Measurements from ENCODE around the gene GOLGA6C.
A peak's percentile ranks its signal among the peaks of the same experiment; 100 is the strongest.
"Not testable (repeated sequence)": the region's sequence is repeated elsewhere in the genome, so short reads cannot be mapped to it uniquely, and the experiment has no call there.

GOLGA6C gene

DNA sequence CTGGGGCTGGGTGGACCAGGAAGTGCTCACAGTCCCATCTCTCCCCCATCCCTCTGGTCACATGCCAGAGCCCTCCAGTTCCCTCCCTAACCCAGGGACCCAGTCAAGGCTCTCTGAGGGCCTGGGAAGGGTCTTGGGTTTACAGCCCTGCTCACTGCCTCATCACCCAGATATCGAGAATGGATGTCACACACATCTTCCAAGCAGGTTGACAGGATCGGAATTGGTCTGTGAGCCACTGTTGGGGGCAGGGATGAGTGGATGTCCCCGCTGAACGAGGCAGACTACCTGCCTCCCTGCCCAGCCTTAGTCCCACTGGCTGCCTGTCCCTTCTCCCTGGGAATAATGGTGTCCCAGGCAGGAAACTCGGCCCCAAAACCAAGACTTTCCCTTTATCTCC is 20.0 kb upstream of the GOLGA6C start:
- CTCF ChIA-PET = no interaction called here
- POLR2A ChIA-PET (ENCODE audit: low non-redundant PET) = no interaction called here

DNA sequence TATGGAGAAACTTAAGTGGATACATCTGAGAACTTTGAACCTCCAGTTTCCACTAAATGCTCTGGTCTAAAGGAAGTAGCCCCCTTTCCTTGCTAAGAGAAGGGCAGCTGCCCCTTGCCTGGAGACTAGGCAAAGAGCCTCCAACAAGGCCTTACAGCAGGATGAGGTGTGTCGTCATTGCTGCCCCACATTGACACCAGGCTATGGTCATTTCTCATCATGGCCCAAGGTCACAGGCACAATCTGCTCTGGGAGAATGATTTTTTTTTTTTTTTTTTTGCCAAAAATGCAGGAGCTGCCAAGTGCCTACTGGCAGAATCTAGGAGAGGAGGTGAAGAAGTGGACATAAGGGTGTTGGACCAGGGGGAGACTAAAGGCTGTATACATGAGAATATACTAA is 12.4 kb upstream of the GOLGA6C start:
- CTCF ChIA-PET; H3K27ac ChIP-seq; DNase-seq (ENCODE audit: low spot score); POLR2A ChIA-PET (ENCODE audit: low non-redundant PET): not testable (repeated sequence)

More for the DNA sequence above, 20.0 kb upstream of the GOLGA6C start:
- no peak for TF ChIP-seq CTCF (conservative IDR thresholded peaks at IDR 0.05; ENCODE audit: low read depth)
- no peak for DNase-seq (ENCODE audit: low spot score)
- H3K27ac ChIP-seq = no peak overlapping the region

GRCh38 chr15:75248991-75249390 is 9.1 kb upstream of the GOLGA6C start:
- CTCF ChIA-PET; DNase-seq (ENCODE audit: low spot score); H3K27ac ChIP-seq: not testable (repeated sequence)
- POLR2A ChIA-PET (ENCODE audit: low non-redundant PET) = interaction anchor here (0.6 kb wide), 1 partner anchor 120 kb away, joined by 4 read pairs; the partner anchor contains the start of gene MAN2C1

DNA sequence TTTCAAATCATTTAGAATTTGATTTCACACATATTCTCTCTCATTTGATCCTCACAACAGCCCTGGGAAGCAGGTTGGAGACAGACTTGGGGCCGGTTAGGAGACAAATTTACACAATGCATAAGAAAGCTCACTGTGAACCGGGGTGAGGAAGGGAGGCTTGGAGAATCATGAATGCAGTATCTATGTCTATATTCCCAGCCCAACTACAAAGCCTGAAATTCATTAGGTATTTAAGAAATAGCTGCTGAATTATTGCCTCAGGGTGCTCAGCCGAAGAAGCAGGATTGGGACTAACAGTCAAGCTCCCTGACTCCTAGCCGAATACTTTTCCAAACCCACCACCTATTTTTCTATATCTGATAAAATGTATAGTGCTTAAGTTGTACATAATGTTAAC is 8.4 kb upstream of the GOLGA6C start:
- POLR2A ChIA-PET (ENCODE audit: low non-redundant PET) = interaction anchor here (0.6 kb wide), 1 partner anchor 119 kb away, joined by 4 read pairs; the partner anchor contains the start of gene MAN2C1
- no peak for TF ChIP-seq CTCF (conservative IDR thresholded peaks at IDR 0.05; ENCODE audit: low read depth)
- no peak for DNase-seq (ENCODE audit: low spot score)
- CTCF ChIA-PET = no interaction called here
- H3K27ac ChIP-seq = no peak overlapping the region

DNA sequence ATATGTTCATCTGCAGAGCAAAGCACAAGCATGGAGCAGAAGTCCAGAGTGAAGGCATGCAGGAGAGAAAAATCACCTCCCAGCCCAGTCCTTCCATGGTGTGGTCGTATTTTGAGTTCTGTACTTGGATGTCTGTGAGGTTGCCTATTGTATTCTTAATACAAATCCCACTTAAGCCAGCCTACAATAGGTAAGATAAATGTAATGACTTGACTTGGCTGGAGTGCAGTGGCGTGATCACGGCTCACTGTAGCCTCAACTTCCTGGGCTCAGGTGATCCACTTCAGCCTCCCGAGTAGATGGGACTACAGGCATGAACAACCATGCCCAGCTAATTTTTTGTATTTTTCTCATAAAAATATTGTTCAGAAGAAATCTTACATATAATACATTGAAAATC is 6.8 kb upstream of the GOLGA6C start:
- H3K27ac ChIP-seq; DNase-seq (ENCODE audit: low spot score); POLR2A ChIA-PET (ENCODE audit: low non-redundant PET): not testable (repeated sequence)
- CTCF ChIA-PET = interaction anchor here (0.5 kb wide), 1 partner anchor 49 kb away, joined by 3 read pairs; no protein-coding TSS in a partner anchor

GRCh38 chr15:75252285-75252684 is 5.8 kb upstream of the GOLGA6C start:
- H3K27ac ChIP-seq; DNase-seq (ENCODE audit: low spot score); POLR2A ChIA-PET (ENCODE audit: low non-redundant PET); CTCF ChIA-PET: not testable (repeated sequence)

DNA sequence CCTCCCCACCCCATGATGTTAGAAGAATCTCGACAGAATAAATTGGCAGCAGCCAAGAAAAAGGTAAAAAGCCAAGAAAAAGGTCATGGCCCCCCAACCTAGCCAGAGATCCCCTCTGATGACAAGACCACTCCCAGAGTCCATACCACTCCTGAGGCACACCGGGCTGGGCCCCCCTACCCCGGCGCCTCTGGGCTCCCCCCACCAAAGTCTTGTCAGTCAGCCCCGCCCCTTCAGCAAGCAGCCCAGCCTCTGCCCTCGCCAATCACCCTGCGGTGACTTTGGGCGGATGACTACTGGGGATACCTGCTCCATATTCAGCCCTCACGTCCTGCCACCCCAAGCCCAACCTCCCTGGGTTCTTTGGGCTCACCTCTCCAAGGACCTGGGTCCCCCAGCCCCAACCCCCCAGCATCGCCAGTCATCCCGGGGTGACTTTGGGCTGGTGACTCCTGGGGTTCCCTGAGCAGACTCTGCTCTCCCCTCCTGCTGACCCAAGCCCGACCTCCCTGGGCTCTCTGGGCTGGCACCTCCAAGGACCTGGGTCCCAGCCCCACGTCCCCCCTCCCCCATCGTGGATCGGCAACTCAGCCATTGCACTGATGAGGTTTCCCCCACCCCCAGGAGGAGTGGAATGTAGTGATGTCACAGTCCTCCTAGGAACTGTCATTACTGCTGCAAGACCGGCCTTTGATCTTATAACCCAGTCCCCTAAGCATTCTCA is 648 bp downstream of the GOLGA6C start:
- DNase-seq (ENCODE audit: low spot score); POLR2A ChIA-PET (ENCODE audit: low non-redundant PET); H3K27ac ChIP-seq; CTCF ChIA-PET: not testable (repeated sequence)

- DNase-seq (ENCODE audit: low spot score); CTCF ChIA-PET; POLR2A ChIA-PET (ENCODE audit: low non-redundant PET); H3K27ac ChIP-seq: not testable (repeated sequence)
Measured at GRCh38 chr15:75259873-75260272, 1.7 kb downstream of the GOLGA6C start.

- CTCF ChIA-PET = interaction anchor here (0.6 to 2.3 kb wide), 4 partner anchors 43 to 839 kb away, joined by 3 to 5 read pairs (median 3); no protein-coding TSS in a partner anchor
- H3K27ac ChIP-seq; POLR2A ChIA-PET (ENCODE audit: low non-redundant PET); DNase-seq (ENCODE audit: low spot score): not testable (repeated sequence)
Measured at GRCh38 chr15:75273751-75274359, 15.7 kb downstream of the GOLGA6C start.

- H3K27ac ChIP-seq; POLR2A ChIA-PET (ENCODE audit: low non-redundant PET); DNase-seq (ENCODE audit: low spot score): not testable (repeated sequence)
- TF ChIP-seq CTCF (conservative IDR thresholded peaks at IDR 0.05; ENCODE audit: low read depth) = peak; percentile 98
- CTCF ChIA-PET = interaction anchor here (0.6 to 2.3 kb wide), 5 partner anchors 43 to 840 kb away, joined by 3 to 5 read pairs (median 3); no protein-coding TSS in a partner anchor
Measured at GRCh38 chr15:75274509-75275107, 16.5 kb downstream of the GOLGA6C start.

GRCh38 chr15:75275617-75276016 is 17.5 kb downstream of the GOLGA6C start:
- CTCF ChIA-PET = interaction anchor here (2.3 kb wide), 1 partner anchor 246 kb away, joined by 5 read pairs; no protein-coding TSS in a partner anchor
- POLR2A ChIA-PET (ENCODE audit: low non-redundant PET); H3K27ac ChIP-seq; DNase-seq (ENCODE audit: low spot score): not testable (repeated sequence)

- H3K27ac ChIP-seq; DNase-seq (ENCODE audit: low spot score); CTCF ChIA-PET; POLR2A ChIA-PET (ENCODE audit: low non-redundant PET): not testable (repeated sequence)
Measured at GRCh38 chr15:75278497-75278896, 20.4 kb downstream of the GOLGA6C start.

DNA sequence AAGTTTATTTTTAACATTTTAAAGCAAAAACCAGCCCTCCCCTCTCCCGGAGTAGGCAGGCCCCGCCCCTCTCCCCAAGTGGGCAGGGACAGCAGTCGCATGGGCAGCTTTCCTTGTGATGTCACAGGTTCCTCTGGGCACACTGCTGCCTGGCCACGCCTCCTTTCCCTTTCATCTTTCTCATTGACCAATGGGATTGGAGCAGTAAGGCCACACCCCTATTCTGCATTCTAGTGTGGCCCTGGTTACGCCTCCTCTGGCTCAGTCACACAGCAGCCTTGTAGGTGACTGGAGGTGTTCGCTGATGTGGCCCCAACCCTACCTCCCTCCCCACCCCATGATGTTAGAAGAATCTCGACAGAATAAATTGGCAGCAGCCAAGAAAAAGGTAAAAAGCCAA is 24.4 kb downstream of the GOLGA6C start, which contains the start of gene GOLGA6D:
Gene GOLGA6D (plus strand): TSS at position 264 of the 400 bp plus-strand sequence. CDS start 41 bp downstream, at position 305.
- CTCF ChIA-PET; H3K27ac ChIP-seq; DNase-seq (ENCODE audit: low spot score); POLR2A ChIA-PET (ENCODE audit: low non-redundant PET): not testable (repeated sequence)
